Activated T-helper 1 cell treated with Interleukin-2 at 50 U/mL for 16 hours (primary cell): ENCODE measurements around the gene CLPSL1.

Experiments
- DNase-seq: peaks from one replicate; pipeline ENCODE4 v3.0.0-alpha.2; 2020; ENCODE audit warnings: low read depth

The CLPSL1 gene

GRCh38 chr6:35759426-35759825 lies 21.4 kb upstream of the CLPSL1 start:
- no peak for DNase-seq

DNA sequence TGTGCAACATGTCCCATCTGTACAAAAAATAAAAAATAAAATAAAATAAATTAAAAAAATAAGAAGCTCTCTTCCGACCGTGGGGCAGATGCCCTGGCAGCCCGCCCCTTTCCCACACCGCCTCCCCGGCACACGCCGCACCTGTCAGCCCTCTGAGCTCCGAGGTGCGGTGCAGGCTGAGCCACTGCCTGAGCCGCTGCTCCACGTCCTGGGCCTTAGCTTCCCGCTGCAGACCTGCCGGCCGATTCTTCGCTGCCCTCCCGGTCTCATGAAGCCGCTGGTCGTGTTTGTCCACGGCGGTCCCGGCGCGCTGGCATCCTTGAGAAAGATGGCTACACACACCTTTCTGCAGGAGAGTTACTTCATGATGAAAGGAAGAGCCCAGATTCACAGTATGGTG lies 15.1 kb upstream of the CLPSL1 start:
- no peak for DNase-seq

GRCh38 chr6:35769211-35769610 lies 11.6 kb upstream of the CLPSL1 start:
- DNase-seq, result no peak

- no peak for DNase-seq
Measured at GRCh38 chr6:35771343-35771627, 9.5 kb upstream of the CLPSL1 start.

GRCh38 chr6:35774116-35774794 lies 6.6 kb upstream of the CLPSL1 start:
- DNase-seq, result no peak

DNA sequence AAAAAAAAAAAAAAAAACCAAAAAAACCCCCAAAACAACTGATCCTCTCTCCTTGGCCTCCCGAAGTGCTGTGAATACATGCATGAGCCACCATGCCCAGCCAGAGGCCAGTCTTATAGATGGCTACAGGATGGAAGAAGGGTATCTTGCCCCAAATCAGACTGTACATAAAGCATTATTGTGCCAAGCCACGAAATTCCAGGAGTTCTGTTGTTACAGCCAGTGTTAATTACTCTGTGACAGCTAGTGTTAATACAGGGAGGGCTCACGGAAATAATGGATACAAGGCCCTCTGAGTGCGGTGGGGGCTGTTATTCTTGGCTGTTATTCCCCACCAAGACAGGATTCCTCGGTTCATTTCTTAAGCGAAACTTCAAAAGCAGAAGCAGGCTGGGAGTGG lies 5.8 kb upstream of the CLPSL1 start:
- no peak for DNase-seq

DNA sequence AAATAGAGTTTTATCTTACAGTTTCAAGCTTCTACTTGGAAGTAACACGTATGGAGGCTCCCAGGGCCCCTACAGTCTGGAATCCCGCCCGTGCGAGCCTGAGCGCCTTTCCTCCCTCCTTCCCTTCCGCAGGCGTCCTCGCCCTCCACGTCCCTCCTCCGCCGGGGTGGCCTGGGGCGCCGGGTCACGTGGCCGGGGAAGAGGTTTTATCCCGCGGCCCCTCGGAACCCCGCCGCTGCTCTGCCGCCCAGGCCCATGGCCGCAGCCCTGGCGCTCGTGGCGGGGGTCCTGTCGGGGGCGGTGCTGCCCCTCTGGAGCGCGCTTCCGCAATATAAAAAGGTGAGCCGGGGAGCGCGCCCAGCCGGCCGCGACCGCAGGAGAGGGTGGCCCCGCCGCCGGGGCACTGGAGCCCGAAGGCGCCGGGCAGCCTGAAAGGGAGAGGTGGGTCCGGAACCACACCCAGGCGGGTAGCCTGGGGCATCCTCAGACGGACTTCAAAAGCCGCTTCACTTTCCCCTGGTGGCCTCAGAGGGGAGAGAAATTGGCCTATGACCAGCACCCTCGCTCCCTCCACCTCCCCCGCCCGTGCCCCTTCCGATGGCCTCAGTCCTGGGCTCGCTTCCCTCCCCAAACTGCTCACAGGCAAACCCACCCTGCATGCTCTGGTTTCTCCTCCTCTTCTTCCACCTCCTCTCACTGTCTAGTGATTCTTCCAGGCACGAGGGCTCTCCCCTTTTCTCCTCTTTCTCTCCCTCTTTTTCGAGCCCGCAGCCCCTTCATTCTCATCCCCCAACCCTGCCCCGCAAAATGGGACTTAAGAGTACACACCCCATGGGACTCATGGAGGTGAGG lies 4.2 kb upstream of the CLPSL1 start, which contains the start of gene CLPSL2:
Gene CLPSL2, plus strand, starts transcription at position 235 of the 852 bp plus-strand sequence. Its CDS starts 21 bp downstream, at position 256.
- DNase-seq, result no peak

DNA sequence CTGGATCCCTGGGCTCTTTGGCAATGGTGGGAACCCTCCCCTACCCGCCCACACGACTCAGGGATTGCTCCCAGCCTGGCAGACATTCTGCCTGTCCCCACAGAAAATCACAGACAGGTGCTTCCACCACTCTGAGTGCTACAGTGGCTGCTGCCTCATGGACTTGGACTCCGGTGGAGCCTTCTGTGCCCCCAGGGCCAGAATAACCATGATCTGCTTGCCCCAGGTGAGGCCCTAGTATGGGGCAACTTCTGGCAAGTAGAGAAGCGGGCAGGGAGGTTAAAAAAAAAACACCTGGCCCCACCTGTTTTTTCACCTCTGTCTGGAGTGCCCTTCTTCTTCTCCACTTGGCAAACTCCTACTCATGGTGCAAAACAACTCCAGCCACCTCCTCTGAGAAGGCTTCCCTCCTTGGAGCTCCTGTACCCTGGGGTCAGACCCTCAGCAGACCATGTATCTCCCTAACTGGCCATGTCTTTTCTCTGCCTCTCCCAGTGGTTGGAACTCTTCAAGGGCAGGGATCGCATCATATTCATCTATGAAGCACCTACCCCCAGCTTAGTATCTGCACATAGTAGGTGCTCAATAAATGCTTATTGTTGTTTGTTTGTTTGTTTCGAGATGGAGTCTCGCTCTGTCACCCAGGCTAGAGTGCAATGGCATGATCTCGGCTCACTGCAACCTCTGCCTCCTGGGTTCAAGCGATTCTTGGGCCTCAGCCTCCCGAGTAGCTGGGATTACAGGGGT lies 3.3 kb upstream of the CLPSL1 start:
- no peak for DNase-seq

- no peak for DNase-seq
Measured at GRCh38 chr6:35778437-35778836, 2.4 kb upstream of the CLPSL1 start.

GRCh38 chr6:35781290-35781689 lies 471 bp downstream of the CLPSL1 start:
- no peak for DNase-seq

DNA sequence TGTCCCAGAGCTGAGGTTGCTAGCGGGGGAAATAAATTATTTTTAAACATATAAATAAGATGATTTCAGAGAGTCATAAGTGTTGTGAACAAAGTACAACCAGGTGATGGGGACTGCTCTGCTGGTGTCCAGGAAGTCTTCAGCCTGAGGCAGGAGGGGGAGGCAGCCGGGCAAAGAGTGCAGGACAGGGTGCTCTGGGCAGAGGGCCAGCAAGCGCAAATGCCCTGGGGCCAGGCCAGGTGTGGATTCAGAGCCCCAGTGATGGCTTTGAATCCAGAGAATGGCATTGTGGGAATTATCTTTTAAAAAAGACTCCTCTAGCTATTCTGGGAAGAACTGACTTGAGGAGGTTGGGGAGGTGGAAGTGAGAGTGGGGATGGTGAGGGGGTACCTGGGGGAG lies 1.6 kb downstream of the CLPSL1 start:
- DNase-seq, result no peak

DNA sequence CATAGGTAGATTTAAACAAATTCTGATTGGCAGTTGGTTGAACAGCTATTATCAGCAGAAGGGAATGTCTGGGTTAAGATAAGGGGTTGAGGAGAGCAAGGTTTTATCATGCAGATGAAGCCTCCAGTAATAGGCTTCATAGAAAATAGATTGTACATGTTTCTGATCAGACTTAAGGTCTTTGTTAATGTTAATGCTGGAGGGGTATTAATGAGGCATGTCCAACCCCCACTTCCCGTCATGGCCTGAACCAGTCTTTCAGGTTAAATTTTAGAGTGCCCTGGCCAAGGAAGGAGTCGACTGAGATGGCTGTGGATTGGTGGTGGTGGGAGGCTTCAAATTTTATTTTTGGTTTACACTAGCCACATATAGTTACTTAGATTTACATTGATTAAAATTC lies 3.4 kb downstream of the CLPSL1 start:
- no peak for DNase-seq

- no peak for DNase-seq
Measured at GRCh38 chr6:35786272-35786671, 5.5 kb downstream of the CLPSL1 start.

DNA sequence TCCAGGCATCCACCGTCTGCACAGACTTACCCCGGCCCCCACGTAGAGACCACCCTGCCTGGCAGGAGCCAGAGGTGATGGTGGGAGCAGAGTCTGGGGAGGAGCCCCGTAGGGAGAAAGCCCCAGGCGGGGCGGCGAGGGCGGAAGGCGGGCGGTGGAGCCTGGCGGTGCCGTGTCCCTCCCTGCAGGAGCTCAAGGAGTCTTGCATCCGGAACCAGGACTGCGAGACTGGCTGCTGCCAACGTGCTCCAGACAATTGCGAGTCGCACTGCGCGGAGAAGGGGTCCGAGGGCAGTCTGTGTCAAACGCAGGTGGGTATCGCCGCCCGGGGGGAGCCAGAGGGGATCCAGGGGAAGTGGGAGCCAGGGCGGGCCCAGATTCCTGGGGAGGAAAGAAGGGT lies 6.0 kb downstream of the CLPSL1 start:
- DNase-seq, result no peak

DNA sequence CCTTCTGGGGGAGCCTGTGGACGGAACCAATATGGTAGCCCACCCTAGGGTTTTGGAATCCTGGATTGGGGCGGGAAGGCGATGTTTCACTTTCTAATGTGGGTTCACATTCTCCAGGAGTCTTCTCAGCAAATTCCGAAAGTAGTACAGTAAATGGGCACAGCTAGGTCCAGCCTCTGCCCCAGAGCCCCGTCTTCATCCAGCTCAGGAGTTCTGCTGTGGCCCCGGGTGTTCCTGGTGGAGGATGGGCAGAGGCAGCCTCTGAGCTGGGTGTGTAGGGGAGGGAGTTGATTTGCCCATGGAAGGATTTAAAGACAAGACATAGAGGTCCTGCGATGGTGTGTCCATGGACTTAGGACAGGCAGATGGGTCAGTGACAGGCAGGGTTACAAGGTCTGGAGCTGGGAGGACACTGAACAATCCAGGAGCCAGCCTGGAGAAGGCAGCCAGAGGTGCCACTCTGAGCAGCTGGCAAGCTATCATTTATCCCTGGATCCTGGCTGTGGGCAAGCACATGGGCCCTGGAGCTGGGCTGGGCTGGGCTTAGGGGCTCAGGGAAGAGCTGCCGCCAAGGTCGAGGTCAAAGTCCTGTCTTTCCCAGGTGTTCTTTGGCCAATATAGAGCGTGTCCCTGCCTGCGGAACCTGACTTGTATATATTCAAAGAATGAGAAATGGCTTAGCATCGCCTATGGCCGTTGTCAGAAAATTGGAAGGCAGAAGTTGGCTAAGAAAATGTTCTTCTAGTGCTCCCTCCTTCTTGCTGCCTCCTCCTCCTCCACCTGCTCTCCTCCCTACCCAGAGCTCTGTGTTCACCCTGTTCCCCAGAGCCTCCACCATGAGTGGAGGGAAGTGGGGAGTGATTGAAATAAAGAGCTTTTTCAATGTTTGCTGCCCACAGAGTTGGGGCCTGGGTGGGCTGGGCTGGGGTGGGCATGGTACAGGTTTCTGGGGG lies 6.7 kb downstream of the CLPSL1 start:
- DNase-seq, result no peak

GRCh38 chr6:35788423-35788982 lies 7.7 kb downstream of the CLPSL1 start:
- DNase-seq, result no peak

DNA sequence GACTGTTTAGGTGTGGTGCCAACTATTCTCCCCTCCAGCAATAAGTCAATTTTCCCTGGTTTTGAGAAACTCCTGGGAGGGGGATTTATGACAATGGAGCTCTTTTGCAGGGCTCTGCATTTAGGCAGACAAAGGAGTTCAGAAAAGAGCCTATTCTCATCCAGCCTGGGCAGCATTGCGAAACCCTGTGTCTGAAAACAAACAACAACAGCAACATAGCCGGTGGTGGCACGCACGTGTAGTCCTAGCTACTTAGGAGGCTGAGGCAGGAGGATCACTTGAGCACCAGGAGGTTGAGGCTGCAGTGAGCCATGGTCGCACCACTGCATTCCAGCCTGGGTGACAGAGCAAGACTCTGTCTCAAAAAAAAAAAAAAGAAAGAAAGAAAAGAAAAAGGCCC lies 9.9 kb downstream of the CLPSL1 start:
- no peak for DNase-seq

- no peak for DNase-seq
Measured at GRCh38 chr6:35794536-35795452, 14.0 kb downstream of the CLPSL1 start.

GRCh38 chr6:35795453-35796071 lies 14.7 kb downstream of the CLPSL1 start:
- DNase-seq, result no peak

DNA sequence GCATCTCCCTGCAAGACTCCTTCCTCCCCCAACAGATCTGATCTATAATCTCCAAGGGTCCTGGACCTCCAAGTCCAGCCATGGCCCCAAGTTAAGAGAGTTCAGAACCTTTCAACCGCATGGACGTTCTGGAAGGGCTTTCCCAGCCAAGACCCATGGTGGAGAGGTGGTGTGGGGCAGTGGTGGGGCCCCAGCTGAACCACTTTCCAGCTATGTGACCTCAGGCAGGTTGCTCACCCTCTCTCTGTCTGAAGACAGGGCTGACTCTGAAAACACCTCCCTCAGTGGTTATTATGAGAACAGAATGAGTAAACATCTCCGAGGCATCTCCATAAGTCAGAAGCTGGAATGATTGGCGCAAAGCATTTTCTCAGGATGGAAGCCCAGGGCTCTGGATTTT lies 15.4 kb downstream of the CLPSL1 start:
- DNase-seq, result no peak
